SK-N-SH (cell line): Measurements from ENCODE around the gene MCM5. TPM values are rescaled to one million over a fixed set of nuclear protein-coding genes. Genes with fewer than 3 reads are reported as not detected.

Experiments used
- EP300 ChIP-seq, 2 experiments: IDR thresholded peaks; 2 replicates each; pipeline versions ENCODE4 v1.4.0 to v1.6.1; 2012; ENCODE audit warnings: borderline replicate concordance in 1 of 2, low read depth in 1 of 2, low read length in 1 of 2
- EZH2phosphoT487 ChIP-seq: fragments of 200-600 bp; sonication (generic); IDR thresholded peaks from 2 replicates; pipeline ENCODE4 v1.6.1; 2017; ENCODE audit warnings: low read depth, mixed run types, mild to moderate bottlenecking, antibody characterized with exemption, moderate library complexity, borderline replicate concordance
- FOSL2 ChIP-seq: IDR thresholded peaks from 2 replicates; pipeline ENCODE4 v1.4.0; 2012; ENCODE audit warnings: low read depth, mild to moderate bottlenecking, moderate library complexity, borderline replicate concordance
- FOXJ3 ChIP-seq: sonication (generic); formaldehyde crosslinking; IDR thresholded peaks from 2 replicates; pipeline ENCODE4 v1.5.1; 2020; ENCODE audit warnings: mild to moderate bottlenecking, missing genetic modification reagents
- GABPA ChIP-seq: IDR thresholded peaks from 2 replicates; pipeline ENCODE4 v1.4.0; 2012; ENCODE audit warnings: low read depth, mild to moderate bottlenecking
- JUND ChIP-seq: IDR thresholded peaks from 2 replicates; pipeline ENCODE4 v1.4.0; 2012
- MXI1 ChIP-seq: IDR thresholded peaks from 2 replicates; pipeline ENCODE4 v1.6.1; 2012; ENCODE audit warnings: mild to moderate bottlenecking, low read depth, low read length, improper control_type of control experiment
- NFIC ChIP-seq: IDR thresholded peaks from 2 replicates; pipeline ENCODE4 v1.4.0; 2012; ENCODE audit warnings: borderline replicate concordance
- NRF1 ChIP-seq: IDR thresholded peaks from 2 replicates; pipeline ENCODE4 v1.6.1; 2012; ENCODE audit warnings: low read depth, mild to moderate bottlenecking, low read length
- RCOR1 ChIP-seq: fragments of 150-350 bp; IDR thresholded peaks from 2 replicates; pipeline ENCODE4 v1.6.1; 2017; ENCODE audit warnings: antibody characterized with exemption, low read length
- RFX5 ChIP-seq: IDR thresholded peaks from 2 replicates; pipeline ENCODE4 v1.6.1; 2012; ENCODE audit warnings: mild to moderate bottlenecking, improper control_type of control experiment, low read length
- RXRA ChIP-seq: IDR thresholded peaks from 2 replicates; pipeline ENCODE4 v1.4.0; 2012; ENCODE audit warnings: low read depth, mild to moderate bottlenecking, borderline replicate concordance
- SIN3A ChIP-seq: IDR thresholded peaks from 2 replicates; pipeline ENCODE4 v1.6.1; 2012; ENCODE audit warnings: low read depth, mild to moderate bottlenecking, low read length, moderate library complexity, borderline replicate concordance
- SMC3 ChIP-seq: IDR thresholded peaks from 2 replicates; pipeline ENCODE4 v1.6.1; 2012; ENCODE audit warnings: low read depth, low read length, improper control_type of control experiment
- TCF12 ChIP-seq: IDR thresholded peaks from 2 replicates; pipeline ENCODE4 v1.4.0; 2012
- TEAD4 ChIP-seq: IDR thresholded peaks from 2 replicates; pipeline ENCODE4 v1.4.0; 2012; ENCODE audit warnings: mild to moderate bottlenecking, borderline replicate concordance; ENCODE audit not compliant: insufficient read depth
- YY1 ChIP-seq: IDR thresholded peaks from 2 replicates; pipeline ENCODE4 v1.4.0; 2012; ENCODE audit warnings: low read depth, mild to moderate bottlenecking
- polyA plus RNA-seq, 3 experiments: library from polyadenylated mRNA; depleted of rRNA; stranded (reverse); fragments of >200 nt; gene quantifications; 2 replicates each; pipeline ENCODE4 v1.2.3, GENCODE V29; 2012
- TF ChIP-seq, protein P1 (sequence below): fragments of 200-600 bp; sonication (generic); IDR thresholded peaks from 2 replicates; pipeline ENCODE4 v1.6.1; 2017; ENCODE audit warnings: antibody characterized with exemption, mild to moderate bottlenecking, moderate library complexity
- TF ChIP-seq, protein P2 (sequence below): IDR thresholded peaks from 2 replicates; pipeline ENCODE4 v1.4.0; 2012; ENCODE audit warnings: low read depth, borderline replicate concordance
- TF ChIP-seq, protein P3 (sequence below): IDR thresholded peaks from 2 replicates; pipeline ENCODE4 v1.6.1; 2012; ENCODE audit warnings: mild to moderate bottlenecking, low read depth, low read length, moderate library complexity
- TF ChIP-seq, protein P4 (sequence below): IDR thresholded peaks from 2 replicates; pipeline ENCODE4 v1.4.0; 2012; ENCODE audit warnings: low read depth, borderline replicate concordance

The MCM5 gene
- polyA plus RNA-seq, 1 of the 3 experiments (the other 2 are of a cell fraction), result 42.9 TPM

DNA sequence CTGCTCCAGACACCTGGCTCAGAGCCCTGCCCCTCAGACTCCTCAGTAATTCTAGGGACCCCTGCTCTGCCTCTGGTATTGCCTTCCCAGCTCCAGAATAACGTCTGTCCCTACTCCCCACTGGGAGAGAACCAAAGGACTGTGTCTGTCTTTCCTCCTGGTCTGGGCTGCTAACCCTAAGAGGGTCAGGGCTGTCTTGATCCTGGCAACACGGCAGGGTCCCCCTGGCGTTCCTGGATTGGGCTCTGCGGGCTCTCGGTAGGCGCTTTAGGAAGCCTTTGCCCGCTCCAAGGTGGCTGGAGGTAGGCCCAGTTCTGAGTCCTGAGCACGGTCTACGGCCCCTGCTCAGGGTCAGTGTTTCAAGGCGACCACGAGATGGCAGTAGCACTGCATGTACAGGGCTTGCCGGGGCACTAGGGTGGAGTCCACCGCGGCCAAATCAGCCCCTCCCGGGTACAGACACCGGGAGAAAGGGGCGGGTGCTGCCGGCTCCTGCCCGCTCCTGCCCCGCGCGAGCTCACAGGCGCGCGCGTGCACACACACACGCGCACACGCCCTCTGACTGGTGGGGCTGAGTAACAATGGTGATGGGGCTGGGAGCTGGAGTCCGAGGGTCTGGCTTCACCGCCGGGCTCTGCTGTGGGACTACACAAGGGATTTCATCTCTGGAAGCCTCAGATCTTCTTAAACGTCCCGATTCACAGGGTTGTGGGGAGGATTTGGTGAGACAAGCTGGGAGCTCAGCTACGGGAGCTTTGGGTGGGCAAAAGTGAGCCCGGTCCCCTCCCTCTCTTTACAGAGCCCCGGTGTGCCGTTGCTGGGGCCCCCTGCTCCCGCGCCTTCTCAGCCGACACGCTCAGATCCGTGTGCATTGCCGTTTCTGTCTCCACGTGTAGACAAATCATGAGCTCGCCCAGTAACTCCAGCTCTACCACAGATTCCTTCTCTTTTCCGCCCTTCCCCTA, 49.1 kb upstream of the MCM5 start (continued):
- no peak for TF ChIP-seq FOSL2
- TF ChIP-seq RXRA, result no peak
- TF ChIP-seq SMC3, result peak; percentile 85
- TF ChIP-seq, protein P1, sequence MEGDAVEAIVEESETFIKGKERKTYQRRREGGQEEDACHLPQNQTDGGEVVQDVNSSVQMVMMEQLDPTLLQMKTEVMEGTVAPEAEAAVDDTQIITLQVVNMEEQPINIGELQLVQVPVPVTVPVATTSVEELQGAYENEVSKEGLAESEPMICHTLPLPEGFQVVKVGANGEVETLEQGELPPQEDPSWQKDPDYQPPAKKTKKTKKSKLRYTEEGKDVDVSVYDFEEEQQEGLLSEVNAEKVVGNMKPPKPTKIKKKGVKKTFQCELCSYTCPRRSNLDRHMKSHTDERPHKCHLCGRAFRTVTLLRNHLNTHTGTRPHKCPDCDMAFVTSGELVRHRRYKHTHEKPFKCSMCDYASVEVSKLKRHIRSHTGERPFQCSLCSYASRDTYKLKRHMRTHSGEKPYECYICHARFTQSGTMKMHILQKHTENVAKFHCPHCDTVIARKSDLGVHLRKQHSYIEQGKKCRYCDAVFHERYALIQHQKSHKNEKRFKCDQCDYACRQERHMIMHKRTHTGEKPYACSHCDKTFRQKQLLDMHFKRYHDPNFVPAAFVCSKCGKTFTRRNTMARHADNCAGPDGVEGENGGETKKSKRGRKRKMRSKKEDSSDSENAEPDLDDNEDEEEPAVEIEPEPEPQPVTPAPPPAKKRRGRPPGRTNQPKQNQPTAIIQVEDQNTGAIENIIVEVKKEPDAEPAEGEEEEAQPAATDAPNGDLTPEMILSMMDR, result peak; percentile 73
- no peak for TF ChIP-seq EZH2phosphoT487
- TF ChIP-seq GABPA, result no peak
- TF ChIP-seq NFIC, result no peak
- TF ChIP-seq RFX5, result no peak
- TF ChIP-seq YY1, result no peak
- peak; percentile 42; the same call in 1 of the 2 replicates for TF ChIP-seq SIN3A
- TF ChIP-seq, protein P2, sequence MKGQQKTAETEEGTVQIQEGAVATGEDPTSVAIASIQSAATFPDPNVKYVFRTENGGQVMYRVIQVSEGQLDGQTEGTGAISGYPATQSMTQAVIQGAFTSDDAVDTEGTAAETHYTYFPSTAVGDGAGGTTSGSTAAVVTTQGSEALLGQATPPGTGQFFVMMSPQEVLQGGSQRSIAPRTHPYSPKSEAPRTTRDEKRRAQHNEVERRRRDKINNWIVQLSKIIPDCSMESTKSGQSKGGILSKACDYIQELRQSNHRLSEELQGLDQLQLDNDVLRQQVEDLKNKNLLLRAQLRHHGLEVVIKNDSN, result no peak
- no peak for TF ChIP-seq TEAD4
- TF ChIP-seq FOXJ3 (CRISPR knock-in tag), result no peak
- TF ChIP-seq RCOR1, result 0 out of 2 replicates have a peak, but pooled peaks have one; percentile 16
- TF ChIP-seq, protein P3, sequence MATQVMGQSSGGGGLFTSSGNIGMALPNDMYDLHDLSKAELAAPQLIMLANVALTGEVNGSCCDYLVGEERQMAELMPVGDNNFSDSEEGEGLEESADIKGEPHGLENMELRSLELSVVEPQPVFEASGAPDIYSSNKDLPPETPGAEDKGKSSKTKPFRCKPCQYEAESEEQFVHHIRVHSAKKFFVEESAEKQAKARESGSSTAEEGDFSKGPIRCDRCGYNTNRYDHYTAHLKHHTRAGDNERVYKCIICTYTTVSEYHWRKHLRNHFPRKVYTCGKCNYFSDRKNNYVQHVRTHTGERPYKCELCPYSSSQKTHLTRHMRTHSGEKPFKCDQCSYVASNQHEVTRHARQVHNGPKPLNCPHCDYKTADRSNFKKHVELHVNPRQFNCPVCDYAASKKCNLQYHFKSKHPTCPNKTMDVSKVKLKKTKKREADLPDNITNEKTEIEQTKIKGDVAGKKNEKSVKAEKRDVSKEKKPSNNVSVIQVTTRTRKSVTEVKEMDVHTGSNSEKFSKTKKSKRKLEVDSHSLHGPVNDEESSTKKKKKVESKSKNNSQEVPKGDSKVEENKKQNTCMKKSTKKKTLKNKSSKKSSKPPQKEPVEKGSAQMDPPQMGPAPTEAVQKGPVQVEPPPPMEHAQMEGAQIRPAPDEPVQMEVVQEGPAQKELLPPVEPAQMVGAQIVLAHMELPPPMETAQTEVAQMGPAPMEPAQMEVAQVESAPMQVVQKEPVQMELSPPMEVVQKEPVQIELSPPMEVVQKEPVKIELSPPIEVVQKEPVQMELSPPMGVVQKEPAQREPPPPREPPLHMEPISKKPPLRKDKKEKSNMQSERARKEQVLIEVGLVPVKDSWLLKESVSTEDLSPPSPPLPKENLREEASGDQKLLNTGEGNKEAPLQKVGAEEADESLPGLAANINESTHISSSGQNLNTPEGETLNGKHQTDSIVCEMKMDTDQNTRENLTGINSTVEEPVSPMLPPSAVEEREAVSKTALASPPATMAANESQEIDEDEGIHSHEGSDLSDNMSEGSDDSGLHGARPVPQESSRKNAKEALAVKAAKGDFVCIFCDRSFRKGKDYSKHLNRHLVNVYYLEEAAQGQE, result no peak
- TF ChIP-seq, protein P4, sequence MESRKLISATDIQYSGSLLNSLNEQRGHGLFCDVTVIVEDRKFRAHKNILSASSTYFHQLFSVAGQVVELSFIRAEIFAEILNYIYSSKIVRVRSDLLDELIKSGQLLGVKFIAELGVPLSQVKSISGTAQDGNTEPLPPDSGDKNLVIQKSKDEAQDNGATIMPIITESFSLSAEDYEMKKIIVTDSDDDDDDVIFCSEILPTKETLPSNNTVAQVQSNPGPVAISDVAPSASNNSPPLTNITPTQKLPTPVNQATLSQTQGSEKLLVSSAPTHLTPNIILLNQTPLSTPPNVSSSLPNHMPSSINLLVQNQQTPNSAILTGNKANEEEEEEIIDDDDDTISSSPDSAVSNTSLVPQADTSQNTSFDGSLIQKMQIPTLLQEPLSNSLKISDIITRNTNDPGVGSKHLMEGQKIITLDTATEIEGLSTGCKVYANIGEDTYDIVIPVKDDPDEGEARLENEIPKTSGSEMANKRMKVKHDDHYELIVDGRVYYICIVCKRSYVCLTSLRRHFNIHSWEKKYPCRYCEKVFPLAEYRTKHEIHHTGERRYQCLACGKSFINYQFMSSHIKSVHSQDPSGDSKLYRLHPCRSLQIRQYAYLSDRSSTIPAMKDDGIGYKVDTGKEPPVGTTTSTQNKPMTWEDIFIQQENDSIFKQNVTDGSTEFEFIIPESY, result no peak
- TF ChIP-seq MXI1, result peak; percentile 65; the same call in 1 of the 2 replicates
- no peak for TF ChIP-seq JUND
- TF ChIP-seq TCF12, result no peak
- TF ChIP-seq NRF1, result peak; percentile 50
- no peak for TF ChIP-seq EP300 (IDR thresholded peaks at IDR 0.05; ENCODE audit: borderline replicate concordance in 1 of 2, low read depth in 1 of 2, low read length in 1 of 2)
